GM23248 (cell line): ENCODE measurements around the gene ATXN7L1.

Source experiments
- EZH2 ChIP-seq: fragments of 200-600 bp; sonication (generic); IDR thresholded peaks from 2 replicates; pipeline ENCODE4 v1.6.1; 2018; ENCODE audit warnings: antibody characterized with exemption, mild to moderate bottlenecking; ENCODE audit not compliant: insufficient read depth, poor library complexity, severe bottlenecking
- EZH2phosphoT487 ChIP-seq: fragments of 200-600 bp; sonication (generic); IDR thresholded peaks from 2 replicates; pipeline ENCODE4 v1.6.1; 2018; ENCODE audit warnings: antibody characterized with exemption, moderate library complexity, mild to moderate bottlenecking, low read depth; ENCODE audit not compliant: insufficient read depth

DNA sequence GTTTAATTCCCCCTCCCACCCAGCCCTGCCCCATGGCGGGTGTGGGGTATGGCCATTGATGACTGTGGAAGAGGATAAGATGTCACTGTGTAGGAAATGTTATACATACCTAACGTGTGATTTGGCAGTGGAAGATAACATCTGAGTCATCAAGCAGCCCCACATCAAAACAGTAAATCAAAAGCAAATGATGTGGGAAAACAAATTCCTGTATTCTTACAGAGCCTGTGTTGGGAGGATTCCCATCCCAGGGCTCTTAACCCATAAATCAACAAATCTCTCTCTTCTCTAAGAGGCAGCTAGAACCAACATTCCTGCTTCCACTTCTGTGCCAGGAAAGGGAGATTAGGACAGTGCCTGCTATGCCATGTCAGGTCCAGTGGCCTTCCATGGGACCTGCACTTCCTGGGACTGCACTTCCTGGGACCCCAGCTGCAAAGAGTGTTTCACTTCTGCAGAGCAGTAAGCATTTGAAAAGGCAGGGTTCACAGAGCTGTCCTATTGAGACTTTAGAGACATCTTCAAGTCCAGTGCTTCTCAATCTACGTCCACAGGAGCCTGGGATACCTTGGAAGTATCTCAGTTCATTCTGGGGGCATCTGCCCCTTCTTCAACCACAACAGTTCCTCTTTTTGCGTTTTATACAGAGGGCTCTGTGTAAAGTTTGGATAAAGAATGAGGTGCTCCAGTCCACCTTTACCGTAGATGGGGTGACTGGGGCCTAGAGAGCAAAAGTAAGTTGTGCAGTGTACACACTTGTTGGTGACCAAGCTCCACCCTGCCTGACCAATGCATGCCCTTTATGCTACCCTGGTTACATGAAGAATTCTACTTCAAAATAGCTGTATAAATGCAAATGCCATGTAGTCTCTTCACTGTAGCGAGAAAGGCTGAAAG lies 45.7 kb downstream of the ATXN7L1 start:
- TF ChIP-seq EZH2: no peak
- TF ChIP-seq EZH2phosphoT487: 0 out of 2 replicates have a peak, but pooled peaks have one; percentile 29
